ENCODE data around the gene FAM53B.

FAM53B gene

GRCh38 chr10:124573726-124574455 is 170.3 kb downstream of the FAM53B start:
- no peak overlapping the region for H3K4me3 ChIP-seq (ENCODE audit: low read depth, low read length)
- DNase-seq (ENCODE audit: low read depth) = no peak
- no peak for TF ChIP-seq CTCF (IDR thresholded peaks at IDR 0.05; ENCODE audit: control insufficient read depth, extremely low read depth, insufficient read depth)

GRCh38 chr10:124572751-124573150 is 171.4 kb downstream of the FAM53B start:
- TF ChIP-seq CTCF (IDR thresholded peaks at IDR 0.05; ENCODE audit: control insufficient read depth, extremely low read depth, insufficient read depth) = no peak
- H3K4me3 ChIP-seq (ENCODE audit: low read depth, low read length) = no peak overlapping the region
- no peak for DNase-seq (ENCODE audit: low read depth)

- no peak for TF ChIP-seq CTCF (IDR thresholded peaks at IDR 0.05; ENCODE audit: control insufficient read depth, extremely low read depth, insufficient read depth)
- no peak overlapping the region for H3K4me3 ChIP-seq (ENCODE audit: low read depth, low read length)
- DNase-seq (ENCODE audit: low read depth) = no peak
Observed at GRCh38 chr10:124570646-124571045, 173.5 kb downstream of the FAM53B start.

- DNase-seq (ENCODE audit: low read depth) = no peak
- no peak for TF ChIP-seq CTCF (IDR thresholded peaks at IDR 0.05; ENCODE audit: control insufficient read depth, extremely low read depth, insufficient read depth)
- H3K4me3 ChIP-seq (ENCODE audit: low read depth, low read length) = no peak overlapping the region
Observed at GRCh38 chr10:124569623-124570470, 174.3 kb downstream of the FAM53B start.

Measured in LNCaP clone FGC (cell line).